ENCODE results near the gene SPDYA. TPM values are rescaled to one million over a fixed set of nuclear protein-coding genes. Genes with fewer than 3 reads are reported as not detected.
A peak's percentile ranks its signal among the peaks of the same experiment; 100 is the strongest.

SPDYA gene
- total RNA-seq, 1 experiment from 2014 or later = 0.87 TPM

- POLR2A ChIA-PET = interaction anchor here (0.6 to 1.0 kb wide), 4 partner anchors 13 to 44 kb away, joined by 3 to 7 read pairs (median 4); no protein-coding TSS in a partner anchor
- Histone ChIP-seq H3K36me3 (ENCODE audit: control insufficient read depth, insufficient read depth, low read length) (peaks cover 7% of the 10 kb centered on the region; the same call in 1 of the 2 replicates), H3K9me3 (ENCODE audit: control insufficient read depth, insufficient read depth, low read depth, low read length) (no peaks in the 10 kb centered on the region), H3K4me1 (ENCODE audit: control insufficient read depth, insufficient read depth, low read length) (peaks cover 33% of the 10 kb centered on the region), H3K4me3 (ENCODE audit: low read depth in 2 of 2, low read length in 2 of 2) (peak within 1 kb of the TSS; percentile 90 to 97), H3K27ac (ENCODE audit: low read length) (peak within 1 kb of the TSS; percentile 92), H3K27me3 (ENCODE audit: control insufficient read depth, insufficient read depth, low read length) (no peaks in the 10 kb centered on the region)
- peak; percentile 97 for ATAC-seq
- no TSS peak for BruUV-seq (replicated peaks)
- intact Hi-C loops (cut with micrococcal nuclease; ENCODE audit: unreplicated experiment) = no loop called here
- CTCF ChIA-PET = no interaction called here
- peak; percentile 98 for DNase-seq (ENCODE audit: low read depth, low spot score)
- in situ Hi-C loops (cut with HindIII; ENCODE audit: low pct_unique_long_range_greater_than_20kb, low sequenced_read_pairs) = no loop called here
- TF ChIP-seq TCF7L2 (IDR thresholded peaks at IDR 0.05; ENCODE audit: low read depth, low read length) (peak; percentile 71), POLR2AphosphoS5 (IDR thresholded peaks at IDR 0.05; ENCODE audit: low read depth, low read length) (peak; percentile 82), SIN3A (IDR thresholded peaks at IDR 0.05; ENCODE audit: borderline replicate concordance, insufficient read depth, low read depth, low read length) (peak; percentile 62; the same call in 1 of the 2 replicates), CTCF (IDR thresholded peaks at IDR 0.05) (no peak), REST (IDR thresholded peaks at IDR 0.05; ENCODE audit: insufficient read depth in 1 of 2, low read depth in 2 of 2, low read length in 1 of 2) (0 out of 4 replicates have a peak, but pooled peaks of 1 of the 2 experiments have one; percentile 15)
Observed at GRCh38 chr2:28894470-28895188, 84.0 kb downstream of the SPDYA start, which contains the start of gene WDR43. Gene WDR43, plus strand, starts transcription at chr2:28894667. Its CDS starts 32 bp downstream, at chr2:28894699.

GRCh38 chr2:28895189-28895893 is 84.7 kb downstream of the SPDYA start:
- ChIA-PET POLR2A (interaction anchor here (0.6 kb wide), 1 partner anchor 934 kb away, joined by 3 read pairs; no protein-coding TSS in a partner anchor), CTCF (no interaction called here)
- intact Hi-C loops (cut with micrococcal nuclease; ENCODE audit: unreplicated experiment) (no loop called here), in situ Hi-C loops (cut with HindIII; ENCODE audit: low pct_unique_long_range_greater_than_20kb, low sequenced_read_pairs) (no loop called here)
- Histone ChIP-seq H3K36me3 (ENCODE audit: control insufficient read depth, insufficient read depth, low read length) (peaks cover 7% of the 10 kb centered on the region; the same call in 1 of the 2 replicates), H3K27ac (ENCODE audit: low read length) (peak overlapping the region; percentile 92), H3K9me3 (ENCODE audit: control insufficient read depth, insufficient read depth, low read depth, low read length) (no peaks in the 10 kb centered on the region), H3K4me1 (ENCODE audit: control insufficient read depth, insufficient read depth, low read length) (peaks cover 38% of the 10 kb centered on the region), H3K4me3 (ENCODE audit: low read depth in 2 of 2, low read length in 2 of 2) (peak overlapping the region; percentile 90 to 97), H3K27me3 (ENCODE audit: control insufficient read depth, insufficient read depth, low read length) (no peaks in the 10 kb centered on the region)
- no TSS peak for BruUV-seq (replicated peaks)
- peak; percentile 57 for ATAC-seq
- DNase-seq (ENCODE audit: low read depth, low spot score) = no peak
- TF ChIP-seq POLR2AphosphoS5 (IDR thresholded peaks at IDR 0.05; ENCODE audit: low read depth, low read length) (no peak), REST (IDR thresholded peaks at IDR 0.05; ENCODE audit: insufficient read depth in 1 of 2, low read depth in 2 of 2, low read length in 1 of 2) (no peak)
